Stomach (tissue), 9 donors: ENCODE data around the gene CBLN2. TPM values are rescaled to one million over a fixed set of nuclear protein-coding genes. Genes with fewer than 3 reads are reported as not detected.

ENCODE experiments used
- DNase-seq, 2 donors: peaks; one replicate each; pipeline versions ENCODE4 v3.0.0 to v3.0.0-alpha.2; 2013 to 2019
- H3K27ac ChIP-seq, 5 donors: fragments of 200-600 bp in 4 of 5; sonication (generic) in 4 of 5; one replicate each; pipeline ENCODE4 v1.5.1; 2013 to 2019; ENCODE audit warnings: mild to moderate bottlenecking in 1 of 5, moderate library complexity in 1 of 5
- H3K27me3 ChIP-seq, 3 donors: fragments of 200-600 bp; sonication (generic); one replicate each; pipeline ENCODE4 v1.5.1; 2017 to 2019; ENCODE audit warnings: mixed run types in 1 of 3
- H3K36me3 ChIP-seq, 4 donors: fragments of 200-600 bp; sonication (generic); 1 replicate in 3 of 4; 2 replicates in 1 of 4; pipeline ENCODE4 v1.5.1; 2016 to 2019
- H3K4me1 ChIP-seq, 4 donors: fragments of 200-600 bp; sonication (generic); one replicate each; pipeline ENCODE4 v1.5.1; 2016 to 2019
- H3K4me3 ChIP-seq, 4 donors: fragments of 200-600 bp; sonication (generic) in 3 of 4; one replicate each; pipeline ENCODE4 v1.5.1; 2016 to 2019; ENCODE audit warnings: mild to moderate bottlenecking in 1 of 4
- H3K9me3 ChIP-seq, 4 donors: fragments of 200-600 bp; sonication (generic); one replicate each; pipeline ENCODE4 v1.5.1; 2016 to 2019
- CTCF ChIP-seq, 7 experiments: fragments of 450-650 bp in 4 of 7; fragments of 200-600 bp in 3 of 7; sonication (generic) in 3 of 7; IDR thresholded peaks; one replicate each; pipeline ENCODE4 v1.5.1; 2016 to 2019; ENCODE audit warnings: antibody characterized with exemption in 7 of 7, control low read depth in 2 of 7, mild to moderate bottlenecking in 1 of 7
- EP300 ChIP-seq: sonication (generic); formaldehyde crosslinking; IDR thresholded peaks from one replicate; pipeline ENCODE4 v1.6.1; 2017; ENCODE audit warnings: antibody characterized with exemption
- POLR2A ChIP-seq, 4 donors: fragments of 450-650 bp; IDR thresholded peaks; one replicate each; pipeline ENCODE4 v1.6.1; 2016; ENCODE audit warnings: antibody characterized with exemption in 4 of 4, control low read depth in 2 of 4, mild to moderate bottlenecking in 1 of 4, moderate library complexity in 1 of 4
- POLR2AphosphoS5 ChIP-seq, 3 donors: sonication (generic); formaldehyde crosslinking; IDR thresholded peaks; one replicate each; pipeline ENCODE4 v1.6.1; 2016; ENCODE audit warnings: antibody characterized with exemption in 3 of 3
- WGBS, 5 donors: extraction: QIAGEN DNeasy Blood & Tissue Kit in 3 of 5; methylation state at CpG; one replicate each; pipeline versions ENCODE4 v1.1.5 to v1.1.7; 2013 to 2018; 5-methylcytosine and 5-hydroxymethylcytosine counted together
- intact Hi-C: fragments of 100-400 bp; cut with DNase I; formaldehyde crosslinking; loops from one replicate; pipeline ENCODE4 v1.15.1; 2023; ENCODE audit warnings: low total_unique reads
- polyA plus RNA-seq, 3 donors: library from polyadenylated mRNA; stranded (reverse); fragments of 200-250 nt; gene quantifications; one replicate each; pipeline ENCODE4 v1.2.3, GENCODE V29; 2013
- total RNA-seq, 5 donors: library from RNA; depleted of rRNA; stranded (reverse); fragments of >200 nt; gene quantifications; one replicate each; pipeline versions ENCODE4 v1.1.0 to v1.2.3, GENCODE V29; 2014 to 2016
- donor health status: healthy with polysubstance abuse.
- donor health status: Bipolar disorder and iron deficiency.
- donor health status: healthy.

CBLN2 gene
- total and polyA plus RNA-seq, 8 donors = 0.20 to 3.8 (median 1.5) TPM; not detected in 5

GRCh38 chr18:72492497-72492896, 51.6 kb downstream of the CBLN2 start:
- intact Hi-C loops = no loop called here
- 86 to 92% (median 88%) methylated on average over 3 of the region's 3 CpGs for WGBS, 5 donors
- H3K36me3 ChIP-seq = no peaks in the 10 kb centered on the region

More at GRCh38 chr18:72492497-72492896, 51.6 kb downstream of the CBLN2 start:
- Histone ChIP-seq H3K9me3 (no peaks in the 10 kb centered on the region), H3K4me1 (no peaks in the 10 kb centered on the region), H3K27me3 (no peaks in the 10 kb centered on the region), H3K27ac (no peak overlapping the region), H3K4me3 (no peak overlapping the region)
- TF ChIP-seq POLR2AphosphoS5 (IDR thresholded peaks at IDR 0.05) = no peak
- no peak for TF ChIP-seq POLR2A (IDR thresholded peaks at IDR 0.05)
- no peak for TF ChIP-seq EP300
- no peak for TF ChIP-seq CTCF (IDR thresholded peaks at IDR 0.05)
- DNase-seq = no peak
